ENCODE data around the gene KBTBD4.

Gene KBTBD4

DNA sequence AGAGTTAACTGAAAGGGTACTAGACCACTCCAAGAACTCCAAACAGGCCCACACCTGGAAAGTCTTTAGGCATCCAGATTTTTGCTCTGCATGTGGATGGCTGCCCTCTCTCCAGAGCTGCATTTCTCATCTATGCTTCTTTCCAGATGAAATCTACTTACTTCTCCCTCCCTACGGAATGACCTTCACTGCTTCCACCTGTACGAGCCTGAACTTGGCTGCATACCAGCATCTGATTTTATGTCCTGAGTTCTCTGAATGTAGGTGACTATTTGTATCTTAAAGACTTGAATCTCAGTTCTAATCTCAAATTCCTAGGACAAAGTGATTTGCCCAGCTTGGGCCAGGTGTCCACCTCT lies 39.1 kb downstream of the KBTBD4 start:
- DNase-seq (ENCODE audit: low read depth) = peak; percentile 22
- H3K4me3 ChIP-seq (ENCODE audit: low read length) = no peak overlapping the region
- TF ChIP-seq CTCF (IDR thresholded peaks at IDR 0.05; ENCODE audit: insufficient read depth, low read depth, low read length, missing control alignments) = no peak

DNA sequence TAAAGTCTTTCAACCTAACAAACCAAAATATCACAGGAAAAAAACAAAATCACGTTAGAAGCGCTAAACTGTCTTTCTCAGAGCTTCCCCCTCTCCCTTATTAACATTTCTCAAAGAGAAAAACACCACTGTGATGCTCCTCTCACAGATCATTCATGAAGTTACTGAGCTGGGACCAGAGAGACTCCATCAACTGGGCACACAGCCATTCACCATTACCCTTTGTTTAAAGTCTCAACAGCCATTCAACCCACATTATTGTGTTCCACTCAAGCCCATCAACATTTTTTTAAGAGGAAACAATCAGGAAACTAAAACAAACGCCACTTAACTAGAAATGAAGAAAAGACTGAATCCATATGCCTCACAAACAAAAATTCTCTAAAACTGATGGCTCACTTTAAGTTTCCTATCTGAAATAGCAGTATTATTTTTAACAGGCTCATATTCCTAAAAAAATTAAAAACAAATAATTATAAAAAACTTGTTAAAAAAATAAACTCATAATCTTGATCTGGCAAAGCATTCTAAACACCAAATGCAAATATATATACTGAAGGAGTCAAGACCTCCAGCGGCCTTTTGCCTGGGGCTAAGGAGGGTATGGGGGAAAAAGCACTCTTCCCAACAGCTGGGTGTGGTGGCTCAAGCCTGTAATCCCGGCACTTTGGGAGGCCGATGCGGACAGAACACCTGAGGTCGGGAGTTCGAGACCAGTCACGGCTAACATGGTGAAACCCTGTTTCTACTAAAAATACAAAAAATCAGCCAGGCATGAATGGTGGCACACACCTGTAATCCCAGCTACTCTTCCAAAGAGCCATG lies 39.8 kb downstream of the KBTBD4 start:
- no peak overlapping the region for H3K4me3 ChIP-seq (ENCODE audit: low read length)
- TF ChIP-seq CTCF (IDR thresholded peaks at IDR 0.05; ENCODE audit: insufficient read depth, low read depth, low read length, missing control alignments) = no peak
- no peak for DNase-seq (ENCODE audit: low read depth)

- no peak for TF ChIP-seq CTCF (IDR thresholded peaks at IDR 0.05; ENCODE audit: insufficient read depth, low read depth, low read length, missing control alignments)
- no peak for DNase-seq (ENCODE audit: low read depth)
Measured at GRCh38 chr11:47536915-47537314, 41.9 kb downstream of the KBTBD4 start.

GRCh38 chr11:47534704-47535251 lies 44.0 kb downstream of the KBTBD4 start:
- TF ChIP-seq CTCF (IDR thresholded peaks at IDR 0.05; ENCODE audit: insufficient read depth, low read depth, low read length, missing control alignments) = no peak
- H3K4me3 ChIP-seq (ENCODE audit: low read length) = no peak overlapping the region
- no peak for DNase-seq (ENCODE audit: low read depth)

More at GRCh38 chr11:47536915-47537314, 41.9 kb downstream of the KBTBD4 start:
- no peak overlapping the region for H3K4me3 ChIP-seq (ENCODE audit: low read length)

DNA sequence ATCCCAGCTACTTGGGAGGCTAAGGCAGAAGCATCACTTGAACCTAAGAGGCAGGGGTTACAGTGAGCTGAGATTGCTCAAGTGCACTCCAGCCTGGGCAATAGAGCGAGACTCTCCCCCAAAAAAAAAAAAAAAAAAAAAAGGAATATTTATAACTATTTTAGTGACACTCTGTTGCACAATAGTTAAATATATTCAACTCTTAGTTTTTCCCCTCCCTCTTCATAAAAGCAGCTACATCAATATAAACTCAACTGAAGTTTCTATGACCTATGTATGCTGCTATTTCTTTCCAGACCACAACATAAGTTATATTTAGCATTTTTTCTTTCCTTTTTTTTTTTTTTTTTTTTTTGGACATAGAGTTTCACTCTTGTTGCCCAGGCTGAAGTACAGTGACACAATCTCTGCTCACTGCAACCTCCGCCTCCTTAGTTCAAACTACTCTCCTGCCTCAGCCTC lies 45.0 kb downstream of the KBTBD4 start:
- DNase-seq (ENCODE audit: low read depth) = no peak
- H3K4me3 ChIP-seq (ENCODE audit: low read length) = no peak overlapping the region
- no peak for TF ChIP-seq CTCF (IDR thresholded peaks at IDR 0.05; ENCODE audit: insufficient read depth, low read depth, low read length, missing control alignments)

DNA sequence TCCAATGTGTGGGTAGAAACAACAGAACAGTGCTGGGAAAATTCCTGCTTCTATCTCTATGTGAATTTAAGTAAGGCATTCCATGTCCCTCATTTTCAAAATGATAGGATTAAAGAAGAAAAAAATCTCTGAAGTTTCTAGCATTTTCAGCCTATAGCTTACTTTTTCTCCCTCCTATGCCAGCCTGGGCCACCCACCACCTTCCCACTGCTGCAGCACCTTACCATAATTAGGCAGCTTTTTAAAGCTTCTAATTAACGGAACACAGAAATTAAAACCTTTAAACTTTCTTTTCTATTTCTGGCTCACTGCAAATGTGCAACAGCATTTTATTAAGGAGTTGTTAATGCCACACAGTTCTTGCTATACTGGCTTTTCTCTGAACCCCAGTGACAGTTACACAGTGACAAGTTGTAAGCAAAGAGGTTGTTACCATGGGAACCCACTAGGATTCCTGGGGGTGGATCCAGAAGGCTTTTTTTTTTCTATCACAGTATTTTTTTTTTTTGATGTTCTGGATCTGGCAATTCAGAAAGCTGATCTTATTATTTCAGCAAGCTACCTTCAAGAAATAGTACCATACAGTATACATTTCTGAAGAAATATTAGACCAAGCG lies 46.1 kb downstream of the KBTBD4 start:
- no peak for DNase-seq (ENCODE audit: low read depth)
- no peak overlapping the region for H3K4me3 ChIP-seq (ENCODE audit: low read length)

More for the DNA sequence above, 46.1 kb downstream of the KBTBD4 start:
- no peak for TF ChIP-seq CTCF (IDR thresholded peaks at IDR 0.05; ENCODE audit: insufficient read depth, low read depth, low read length, missing control alignments)
